H9 (cell line): ENCODE data around the gene SMARCA2. TPM values are rescaled to one million over a fixed set of nuclear protein-coding genes. Genes with fewer than 3 reads are reported as not detected.

ENCODE experiments used
- DNase-seq: peaks from one replicate; pipeline ENCODE4 v3.0.0-alpha.2; 2017
- H2AFZ ChIP-seq: one replicate; pipeline ENCODE4 v1.6.1; 2013; ENCODE audit warnings: mild to moderate bottlenecking, low read length, control low read depth, moderate library complexity
- H2AK5ac ChIP-seq: 2 replicates; pipeline ENCODE4 v1.6.1; 2013; ENCODE audit warnings: low read length, control low read depth, mixed read lengths; ENCODE audit not compliant: insufficient read length
- H2BK120ac ChIP-seq: one replicate; pipeline ENCODE4 v1.6.1; 2013; ENCODE audit warnings: low read depth, mild to moderate bottlenecking, low read length, control low read depth, inconsistent platforms; ENCODE audit not compliant: poor library complexity, severe bottlenecking
- H2BK12ac ChIP-seq: 2 replicates; pipeline ENCODE4 v1.6.1; 2013; ENCODE audit warnings: low read length, control low read depth, mixed read lengths, low read depth; ENCODE audit not compliant: insufficient read length
- H2BK15ac ChIP-seq: 2 replicates; pipeline ENCODE4 v1.6.1; 2013; ENCODE audit warnings: low read depth, low read length, control low read depth
- H2BK20ac ChIP-seq: one replicate; pipeline ENCODE4 v1.6.1; 2013; ENCODE audit warnings: low read depth, mild to moderate bottlenecking, low read length, control low read depth, inconsistent platforms; ENCODE audit not compliant: poor library complexity, severe bottlenecking
- H2BK5ac ChIP-seq: 2 replicates; pipeline ENCODE4 v1.6.1; 2013; ENCODE audit warnings: low read length, control low read depth, mixed read lengths; ENCODE audit not compliant: insufficient read length
- H3K14ac ChIP-seq: 2 replicates; pipeline ENCODE4 v1.6.1; 2013; ENCODE audit warnings: low read length, control low read depth; ENCODE audit not compliant: insufficient read depth
- H3K18ac ChIP-seq: 2 replicates; pipeline ENCODE4 v1.6.1; 2013; ENCODE audit warnings: low read depth, mild to moderate bottlenecking, mixed read lengths, low read length, control low read depth; ENCODE audit not compliant: insufficient read length
- H3K23ac ChIP-seq: 2 replicates; pipeline ENCODE4 v1.6.1; 2013; ENCODE audit warnings: low read length, control low read depth, mixed read lengths, low read depth; ENCODE audit not compliant: insufficient read length
- H3K23me2 ChIP-seq: 2 replicates; pipeline ENCODE4 v1.6.1; 2013; ENCODE audit warnings: low read depth, mild to moderate bottlenecking, mixed read lengths, low read length, control low read depth; ENCODE audit not compliant: insufficient read length, poor library complexity, severe bottlenecking
- H3K27ac ChIP-seq: 2 replicates; pipeline ENCODE4 v1.5.1; 2013; ENCODE audit warnings: low read length, control low read depth, mixed read lengths, low read depth; ENCODE audit not compliant: insufficient read length
- H3K27me3 ChIP-seq: 2 replicates; pipeline ENCODE4 v1.6.1; 2013; ENCODE audit warnings: low read length, control low read depth, inconsistent platforms; ENCODE audit not compliant: insufficient read depth
- H3K4ac ChIP-seq: 2 replicates; pipeline ENCODE4 v1.6.1; 2013; ENCODE audit warnings: low read depth, mild to moderate bottlenecking, control low read depth, inconsistent platforms, low read length, moderate library complexity
- H3K4me1 ChIP-seq: 2 replicates; pipeline ENCODE4 v1.6.1; 2013; ENCODE audit warnings: low read length, control low read depth, inconsistent platforms; ENCODE audit not compliant: insufficient read depth
- H3K4me2 ChIP-seq: 2 replicates; pipeline ENCODE4 v1.6.1; 2013; ENCODE audit warnings: low read length, control low read depth, mixed read lengths; ENCODE audit not compliant: insufficient read length, insufficient read depth
- H3K56ac ChIP-seq: 2 replicates; pipeline ENCODE4 v1.6.1; 2013; ENCODE audit warnings: low read depth, mild to moderate bottlenecking, mixed read lengths, low read length, control low read depth; ENCODE audit not compliant: insufficient read length
- H3K79me1 ChIP-seq: 2 replicates; pipeline ENCODE4 v1.6.1; 2013; ENCODE audit warnings: low read depth, mild to moderate bottlenecking, moderate library complexity, low read length, control low read depth, inconsistent platforms; ENCODE audit not compliant: insufficient read depth, poor library complexity, severe bottlenecking
- H3K79me2 ChIP-seq: 2 replicates; pipeline ENCODE4 v1.6.1; 2013; ENCODE audit warnings: low read length, control low read depth, inconsistent platforms; ENCODE audit not compliant: insufficient read depth
- H3K9ac ChIP-seq: 2 replicates; pipeline ENCODE4 v1.6.1; 2013; ENCODE audit warnings: low read length, control low read depth, mixed read lengths; ENCODE audit not compliant: insufficient read length; ENCODE audit errors: extremely low read depth
- H3K9me3 ChIP-seq: one replicate; pipeline ENCODE4 v1.6.1; 2013; ENCODE audit warnings: low read depth, low read length, inconsistent platforms; ENCODE audit not compliant: control insufficient read depth
- H3T11ph ChIP-seq: one replicate; pipeline ENCODE4 v1.6.1; 2013; ENCODE audit warnings: mild to moderate bottlenecking, low read length, control low read depth, inconsistent platforms
- H4K20me1 ChIP-seq: one replicate; pipeline ENCODE4 v1.6.1; 2013; ENCODE audit not compliant: control insufficient read depth, insufficient read length, insufficient read depth
- H4K5ac ChIP-seq: 2 replicates; pipeline ENCODE4 v1.6.1; 2013; ENCODE audit warnings: low read depth, mild to moderate bottlenecking, mixed read lengths, low read length, control low read depth; ENCODE audit not compliant: insufficient read length
- H4K8ac ChIP-seq: replicated peaks from 2 replicates; pipeline ENCODE4 v1.6.1; 2013; ENCODE audit warnings: low read length, control low read depth, mixed read lengths, low read depth; ENCODE audit not compliant: insufficient read length
- H4K91ac ChIP-seq: 2 replicates; pipeline ENCODE4 v1.6.1; 2013; ENCODE audit warnings: low read depth, mild to moderate bottlenecking, moderate library complexity, mixed read lengths, low read length, control low read depth; ENCODE audit not compliant: insufficient read length
- H3K27ac Mint-ChIP-seq, 3 experiments: 2 replicates in 2 of 3; 3 replicates in 1 of 3; pipeline ENCODE4 v1.8.0; 2020 to 2021; ENCODE audit warnings: mixed read lengths in 3 of 3, mild to moderate bottlenecking in 1 of 3, moderate library complexity in 1 of 3
- H3K27me3 Mint-ChIP-seq: 2 replicates; pipeline ENCODE4 v1.8.0; 2021; ENCODE audit warnings: low read depth, mild to moderate bottlenecking, moderate library complexity, mixed read lengths
- H3K36me3 Mint-ChIP-seq, 3 experiments: 2 replicates in 2 of 3; 3 replicates in 1 of 3; pipeline ENCODE4 v1.8.0; 2020 to 2021; ENCODE audit warnings: low read depth in 3 of 3, mixed read lengths in 3 of 3; ENCODE audit not compliant: insufficient read depth in 1 of 3
- H3K4me1 Mint-ChIP-seq, 2 experiments: 2 replicates each; pipeline ENCODE4 v1.8.0; 2020; ENCODE audit warnings: mixed read lengths in 2 of 2
- H3K4me3 Mint-ChIP-seq, 2 experiments: 2 replicates in 1 of 2; 3 replicates in 1 of 2; pipeline ENCODE4 v1.8.0; 2020 to 2021; ENCODE audit warnings: mild to moderate bottlenecking in 2 of 2, mixed read lengths in 2 of 2, moderate library complexity in 1 of 2
- H3K9me3 Mint-ChIP-seq, 2 experiments: 2 replicates in 1 of 2; 3 replicates in 1 of 2; pipeline ENCODE4 v1.8.0; 2020; ENCODE audit warnings: mild to moderate bottlenecking in 2 of 2, mixed read lengths in 2 of 2, moderate library complexity in 1 of 2
- WGBS: extraction: QIAGEN DNeasy Blood & Tissue Kit; methylation state at CpG from one replicate; pipeline ENCODE4 v1.1.7; 2013; ENCODE audit warnings: missing lambda C conversion rate, low lambda C conversion rate, mixed read lengths; ENCODE audit not compliant: insufficient read length; ENCODE audit errors: extremely low coverage; 5-methylcytosine and 5-hydroxymethylcytosine counted together
- total RNA-seq: library from RNA; stranded (reverse); gene quantifications from 2 replicates; pipeline ENCODE4 v1.2.1, GENCODE V29; 2021
- TF ChIP-seq, protein P1 (sequence below): fragments of 200-600 bp; sonication (generic); conservative IDR thresholded peaks from 3 replicates; pipeline ENCODE4 v1.8.0; 2021; ENCODE audit warnings: antibody characterized with exemption, mild to moderate bottlenecking

SMARCA2 gene
- total RNA-seq, 1 experiment from 2014 or later, result 15.3 TPM

- no peaks in the 10 kb centered on the region for H3K4me1 ChIP-seq
- no peak overlapping the region for H3K18ac ChIP-seq
- no peak overlapping the region for H2BK20ac ChIP-seq
- H3K9me3 Mint-ChIP-seq, result no peaks in the 10 kb centered on the region
- no peak overlapping the region for H2AK5ac ChIP-seq
- no peak overlapping the region for H3K4ac ChIP-seq
- H2BK12ac ChIP-seq, result no peak overlapping the region
- no peaks in the 10 kb centered on the region for H3K79me1 ChIP-seq
- no peak overlapping the region for H2BK15ac ChIP-seq
- H3K27ac Mint-ChIP-seq, result no peak overlapping the region
- no peak overlapping the region for H3K23ac ChIP-seq
- no peaks in the 10 kb centered on the region for H3K27me3 ChIP-seq
- WGBS, result no CpG with 5 or more reads among the region's 4 CpGs
- no peaks in the 10 kb centered on the region for H3K79me2 ChIP-seq
- H3K9me3 ChIP-seq, result no peaks in the 10 kb centered on the region
- H3K4me1 Mint-ChIP-seq, result no peaks in the 10 kb centered on the region; a peak in 1 of 4 replicates
- peaks cover 5% of the 10 kb centered on the region for H3K27me3 Mint-ChIP-seq
- no peaks in the 10 kb centered on the region for H4K20me1 ChIP-seq
- H3K23me2 ChIP-seq, result no peaks in the 10 kb centered on the region
- no peak overlapping the region for H4K5ac ChIP-seq
- no peak overlapping the region for H4K91ac ChIP-seq
- H3K9ac ChIP-seq, result no peak overlapping the region
- H3K4me2 ChIP-seq, result no peak overlapping the region
- no peak overlapping the region for H3K14ac ChIP-seq
- no peaks in the 10 kb centered on the region for H3K36me3 Mint-ChIP-seq
- no peak overlapping the region for H4K8ac ChIP-seq
- H3K4me3 Mint-ChIP-seq, result no peak overlapping the region
- TF ChIP-seq, protein P1, sequence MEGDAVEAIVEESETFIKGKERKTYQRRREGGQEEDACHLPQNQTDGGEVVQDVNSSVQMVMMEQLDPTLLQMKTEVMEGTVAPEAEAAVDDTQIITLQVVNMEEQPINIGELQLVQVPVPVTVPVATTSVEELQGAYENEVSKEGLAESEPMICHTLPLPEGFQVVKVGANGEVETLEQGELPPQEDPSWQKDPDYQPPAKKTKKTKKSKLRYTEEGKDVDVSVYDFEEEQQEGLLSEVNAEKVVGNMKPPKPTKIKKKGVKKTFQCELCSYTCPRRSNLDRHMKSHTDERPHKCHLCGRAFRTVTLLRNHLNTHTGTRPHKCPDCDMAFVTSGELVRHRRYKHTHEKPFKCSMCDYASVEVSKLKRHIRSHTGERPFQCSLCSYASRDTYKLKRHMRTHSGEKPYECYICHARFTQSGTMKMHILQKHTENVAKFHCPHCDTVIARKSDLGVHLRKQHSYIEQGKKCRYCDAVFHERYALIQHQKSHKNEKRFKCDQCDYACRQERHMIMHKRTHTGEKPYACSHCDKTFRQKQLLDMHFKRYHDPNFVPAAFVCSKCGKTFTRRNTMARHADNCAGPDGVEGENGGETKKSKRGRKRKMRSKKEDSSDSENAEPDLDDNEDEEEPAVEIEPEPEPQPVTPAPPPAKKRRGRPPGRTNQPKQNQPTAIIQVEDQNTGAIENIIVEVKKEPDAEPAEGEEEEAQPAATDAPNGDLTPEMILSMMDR, result no peak
- no peak overlapping the region for H3K56ac ChIP-seq
- no peak for DNase-seq
- no peak overlapping the region for H2BK5ac ChIP-seq
- no peak overlapping the region for H3T11ph ChIP-seq
- no peak overlapping the region for H3K27ac ChIP-seq
- H2AFZ ChIP-seq, result no peak overlapping the region
- no peak overlapping the region for H2BK120ac ChIP-seq
Measured at GRCh38 chr9:2036844-2037243, 21.7 kb downstream of the SMARCA2 start.
